ENCODE measurements around the gene WIPI1. TPM values are rescaled to one million over a fixed set of nuclear protein-coding genes. Genes with fewer than 3 reads are reported as not detected.

WIPI1 gene
- total and polyA plus RNA-seq, 2 of the 13 experiments (the other 11 are each of a cell fraction or from before 2014, with no cell fraction given) = 29.4 to 141 TPM

- TF ChIP-seq NR2C2 (CRISPR knock-in tag; IDR thresholded peaks at IDR 0.05; ENCODE audit: borderline replicate concordance) = peak; percentile 50; the same call in 1 of the 2 replicates
- TF ChIP-seq SOX5 (CRISPR knock-in tag; IDR thresholded peaks at IDR 0.05; ENCODE audit: borderline replicate concordance) = peak; percentile 75; the same call in 1 of the 2 replicates
- TF ChIP-seq ZNF12 (CRISPR knock-in tag; IDR thresholded peaks at IDR 0.05) = 0 out of 2 replicates have a peak, but pooled peaks have one; percentile 56
- TF ChIP-seq ZNF260 (CRISPR knock-in tag; IDR thresholded peaks at IDR 0.05; ENCODE audit: borderline replicate concordance, low read depth) = no peak
- no peak for TF ChIP-seq ZNF234 (CRISPR knock-in tag; conservative IDR thresholded peaks at IDR 0.05)
- no peak for TF ChIP-seq ZNF225 (CRISPR knock-in tag; IDR thresholded peaks at IDR 0.05)
- TF ChIP-seq EED (CRISPR knock-in tag; IDR thresholded peaks at IDR 0.05) = no peak
- TF ChIP-seq CENPX (CRISPR knock-in tag; IDR thresholded peaks at IDR 0.05) = no peak
- peak; percentile 63 for TF ChIP-seq SALL1 (CRISPR knock-in tag; IDR thresholded peaks at IDR 0.05)
- TF ChIP-seq NFKBIZ (CRISPR knock-in tag; IDR thresholded peaks at IDR 0.05) = peak; percentile 76; the same call in 1 of the 2 replicates
- TF ChIP-seq PCBP2 (optimal IDR thresholded peaks at IDR 0.05; ENCODE audit: low read depth, low read length, poor library complexity, severe bottlenecking) = no peak
- no peak for TF ChIP-seq TERF1 (CRISPR knock-in tag; IDR thresholded peaks at IDR 0.05)
- TF ChIP-seq PRDM4 (CRISPR knock-in tag; IDR thresholded peaks at IDR 0.05; ENCODE audit: borderline replicate concordance) = no peak
- peak; percentile 46; the same call in 1 of the 2 replicates for TF ChIP-seq ZSCAN25 (CRISPR knock-in tag; IDR thresholded peaks at IDR 0.05)
- no peak for TF ChIP-seq SP5 (CRISPR knock-in tag; IDR thresholded peaks at IDR 0.05; ENCODE audit: borderline replicate concordance, low read depth)
- no peak for TF ChIP-seq TCF12 (IDR thresholded peaks at IDR 0.05)
- 0 out of 2 replicates have a peak, but pooled peaks have one; percentile 44 for TF ChIP-seq TCF12 (CRISPR knock-in tag; IDR thresholded peaks at IDR 0.05)
- TF ChIP-seq TMF1 (CRISPR knock-in tag; IDR thresholded peaks at IDR 0.05; ENCODE audit: low read depth) = no peak
- no peak for TF ChIP-seq NR0B2 (CRISPR knock-in tag; IDR thresholded peaks at IDR 0.05)
- TF ChIP-seq KMT2A (CRISPR knock-in tag; IDR thresholded peaks at IDR 0.05) = peak; percentile 39; the same call in 1 of the 2 replicates
- TF ChIP-seq ZFAT (CRISPR knock-in tag; conservative IDR thresholded peaks at IDR 0.05) = no peak
- TF ChIP-seq ZNF720 (CRISPR knock-in tag; IDR thresholded peaks at IDR 0.05) = no peak
- TF ChIP-seq ZNF605 (CRISPR knock-in tag; IDR thresholded peaks at IDR 0.05) = no peak
- TF ChIP-seq ZBTB34 (CRISPR knock-in tag; IDR thresholded peaks at IDR 0.05) = no peak
- TF ChIP-seq ZNF562 (CRISPR knock-in tag; IDR thresholded peaks at IDR 0.05; ENCODE audit: borderline replicate concordance) = no peak
Measured at GRCh38 chr17:68379692-68380677, 77.3 kb downstream of the WIPI1 start (continued).

Measured in HepG2 (cell line).